ENCODE measurements around the gene RHOBTB3. TPM values are rescaled to one million over a fixed set of nuclear protein-coding genes. Genes with fewer than 3 reads are reported as not detected.
"Not testable (repeated sequence)": the region's sequence is repeated elsewhere in the genome, so short reads cannot be mapped to it uniquely, and the experiment has no call there.

Gene RHOBTB3
- total RNA-seq, 2 experiments from 2014 or later = 0.74 to 1.4 TPM

GRCh38 chr5:95808013-95808685, 77.0 kb downstream of the RHOBTB3 start:
- Mint-ChIP-seq H3K9me3 (peaks cover 2% of the 10 kb centered on the region), H3K36me3 (ENCODE audit: low read depth) (peaks cover 42% of the 10 kb centered on the region), H3K27ac (peak overlapping the region; percentile 86), H3K27me3 (no peaks in the 10 kb centered on the region), H3K4me1 (peaks cover 59% of the 10 kb centered on the region), H3K4me3 (peak overlapping the region; percentile 2)
- POLR2A ChIA-PET = no interaction called here
- DNase-seq = no peak
- CTCF ChIA-PET = interaction anchor here (0.7 to 5.8 kb wide), 11 partner anchors 8 to 161 kb away, joined by 3 to 32 read pairs (median 4); partner anchors contain the start of genes GLRX and RFESD

GRCh38 chr5:95808686-95809413, 77.7 kb downstream of the RHOBTB3 start:
- POLR2A ChIA-PET = no interaction called here
- peak overlapping the region; percentile 2 for H3K4me3 Mint-ChIP-seq
- CTCF ChIA-PET = interaction anchor here (1.0 to 5.8 kb wide), 7 partner anchors 10 to 38 kb away, joined by 3 to 32 read pairs (median 5); partner anchors contain the start of gene GLRX
- peaks cover 2% of the 10 kb centered on the region for H3K9me3 Mint-ChIP-seq
- H3K4me1 Mint-ChIP-seq = peaks cover 63% of the 10 kb centered on the region
- no peaks in the 10 kb centered on the region for H3K27me3 Mint-ChIP-seq
- DNase-seq = peak; percentile 90
- H3K36me3 Mint-ChIP-seq (ENCODE audit: low read depth) = peaks cover 49% of the 10 kb centered on the region
- peak overlapping the region; percentile 86 for H3K27ac Mint-ChIP-seq

GRCh38 chr5:95809414-95809960, 78.4 kb downstream of the RHOBTB3 start:
- H3K27ac Mint-ChIP-seq = peak overlapping the region; percentile 86
- no peak overlapping the region for H3K4me3 Mint-ChIP-seq
- ChIA-PET CTCF (interaction anchor here (1.2 to 5.8 kb wide), 4 partner anchors 9 to 28 kb away, joined by 6 to 32 read pairs (median 10); partner anchors contain the start of gene GLRX), POLR2A (no interaction called here)
- H3K4me1 Mint-ChIP-seq = peaks cover 68% of the 10 kb centered on the region
- no peak for DNase-seq
- H3K27me3 Mint-ChIP-seq = no peaks in the 10 kb centered on the region
- peaks cover 2% of the 10 kb centered on the region for H3K9me3 Mint-ChIP-seq
- H3K36me3 Mint-ChIP-seq (ENCODE audit: low read depth) = peaks cover 55% of the 10 kb centered on the region

- H3K27ac Mint-ChIP-seq = peak overlapping the region; percentile 86
- H3K36me3 Mint-ChIP-seq (ENCODE audit: low read depth) = peaks cover 61% of the 10 kb centered on the region
- ChIA-PET POLR2A (no interaction called here), CTCF (interaction anchor here (1.2 to 5.8 kb wide), 6 partner anchors 8 to 36 kb away, joined by 3 to 32 read pairs (median 6); partner anchors contain the start of gene GLRX)
- H3K4me1 Mint-ChIP-seq = peaks cover 74% of the 10 kb centered on the region
- H3K9me3 Mint-ChIP-seq = no peaks in the 10 kb centered on the region
- no peak for DNase-seq
- no peaks in the 10 kb centered on the region for H3K27me3 Mint-ChIP-seq
- peak overlapping the region; percentile 26 for H3K4me3 Mint-ChIP-seq
Observed at GRCh38 chr5:95810305-95811125, 79.4 kb downstream of the RHOBTB3 start.

- POLR2A ChIA-PET, H3K27me3 Mint-ChIP-seq, H3K9me3 Mint-ChIP-seq, H3K4me3 Mint-ChIP-seq, DNase-seq: not testable (repeated sequence)
- Mint-ChIP-seq H3K36me3 (ENCODE audit: low read depth) (peaks cover 63% of the 10 kb centered on the region), H3K27ac (peak overlapping the region; percentile 86), H3K4me1 (peaks cover 80% of the 10 kb centered on the region)
- CTCF ChIA-PET = interaction anchor here (1.2 to 5.8 kb wide), 4 partner anchors 12 to 35 kb away, joined by 3 to 32 read pairs (median 8); partner anchors contain the start of gene GLRX
Observed at GRCh38 chr5:95811126-95811423, 79.9 kb downstream of the RHOBTB3 start.

GRCh38 chr5:95811461-95812073, 80.4 kb downstream of the RHOBTB3 start:
- POLR2A ChIA-PET, H3K27me3 Mint-ChIP-seq, DNase-seq, H3K9me3 Mint-ChIP-seq, H3K4me3 Mint-ChIP-seq: not testable (repeated sequence)
- H3K36me3 Mint-ChIP-seq (ENCODE audit: low read depth) = peaks cover 65% of the 10 kb centered on the region
- H3K27ac Mint-ChIP-seq = peak overlapping the region; percentile 86
- CTCF ChIA-PET = interaction anchor here (1.5 to 5.8 kb wide), 4 partner anchors 11 to 45 kb away, joined by 3 to 32 read pairs (median 8); partner anchors contain the start of gene GLRX
- H3K4me1 Mint-ChIP-seq = peaks cover 85% of the 10 kb centered on the region

- peaks cover 70% of the 10 kb centered on the region for H3K36me3 Mint-ChIP-seq (ENCODE audit: low read depth)
- POLR2A ChIA-PET = no interaction called here
- CTCF ChIA-PET = interaction anchor here (1.3 to 1.6 kb wide), 2 partner anchors 13 to 45 kb away, joined by 3 to 6 read pairs; no protein-coding TSS in a partner anchor
- H3K27me3 Mint-ChIP-seq = no peaks in the 10 kb centered on the region
- H3K4me3 Mint-ChIP-seq = peak overlapping the region; percentile 11
- DNase-seq = peak; percentile 52
- H3K4me1 Mint-ChIP-seq = peaks cover 89% of the 10 kb centered on the region
- H3K9me3 Mint-ChIP-seq = no peaks in the 10 kb centered on the region
- peak overlapping the region; percentile 67 for H3K27ac Mint-ChIP-seq
Observed at GRCh38 chr5:95812074-95812471, 80.9 kb downstream of the RHOBTB3 start.

- H3K27me3 Mint-ChIP-seq, H3K9me3 Mint-ChIP-seq, DNase-seq, H3K27ac Mint-ChIP-seq, H3K4me3 Mint-ChIP-seq, POLR2A ChIA-PET: not testable (repeated sequence)
- CTCF ChIA-PET = interaction anchor here (1.3 to 1.6 kb wide), 2 partner anchors 12 to 44 kb away, joined by 3 to 6 read pairs; no protein-coding TSS in a partner anchor
- Mint-ChIP-seq H3K36me3 (ENCODE audit: low read depth) (peaks cover 77% of the 10 kb centered on the region), H3K4me1 (peaks cover 91% of the 10 kb centered on the region)
Observed at GRCh38 chr5:95813035-95813434, 81.9 kb downstream of the RHOBTB3 start.

GRCh38 chr5:95815155-95815729, 84.1 kb downstream of the RHOBTB3 start:
- POLR2A ChIA-PET = no interaction called here
- H3K4me3 Mint-ChIP-seq = no peak overlapping the region

GRCh38 chr5:95816341-95816740, 85.2 kb downstream of the RHOBTB3 start:
- peaks cover 83% of the 10 kb centered on the region for H3K4me1 Mint-ChIP-seq
- no peak overlapping the region for H3K27ac Mint-ChIP-seq
- H3K36me3 Mint-ChIP-seq (ENCODE audit: low read depth) = peaks cover 73% of the 10 kb centered on the region
- DNase-seq = no peak
- ChIA-PET POLR2A (no interaction called here), CTCF (interaction anchor here (1.0 to 1.5 kb wide), 3 partner anchors 9 to 48 kb away, joined by 3 read pairs; no protein-coding TSS in a partner anchor)
- H3K27me3 Mint-ChIP-seq = no peaks in the 10 kb centered on the region
- H3K9me3 Mint-ChIP-seq = no peaks in the 10 kb centered on the region
- no peak overlapping the region for H3K4me3 Mint-ChIP-seq

More at GRCh38 chr5:95815155-95815729, 84.1 kb downstream of the RHOBTB3 start:
- DNase-seq = no peak
- H3K27ac Mint-ChIP-seq = no peak overlapping the region
- peaks cover 75% of the 10 kb centered on the region for H3K36me3 Mint-ChIP-seq (ENCODE audit: low read depth)
- H3K9me3 Mint-ChIP-seq = no peaks in the 10 kb centered on the region
- CTCF ChIA-PET = interaction anchor here (0.6 to 1.0 kb wide), 2 partner anchors 8 to 74 kb away, joined by 3 to 6 read pairs; no protein-coding TSS in a partner anchor
- H3K4me1 Mint-ChIP-seq = peaks cover 88% of the 10 kb centered on the region
- H3K27me3 Mint-ChIP-seq = no peaks in the 10 kb centered on the region

GRCh38 chr5:95816776-95817175, 85.6 kb downstream of the RHOBTB3 start:
- Mint-ChIP-seq H3K9me3 (no peaks in the 10 kb centered on the region), H3K36me3 (ENCODE audit: low read depth) (peaks cover 71% of the 10 kb centered on the region), H3K27ac (peak overlapping the region; percentile 43), H3K27me3 (no peaks in the 10 kb centered on the region), H3K4me3 (peak overlapping the region; percentile 72), H3K4me1 (peaks cover 79% of the 10 kb centered on the region)
- ChIA-PET CTCF (interaction anchor here (0.6 to 1.5 kb wide), 3 partner anchors 36 to 49 kb away, joined by 3 read pairs; no protein-coding TSS in a partner anchor), POLR2A (no interaction called here)
- DNase-seq = no peak

Data from activated CD4-positive, alpha-beta T cell treated with anti-CD3 and anti-CD28 coated beads, Interleukin-2, amount 10 ng/mL, durations not matched to agents 7 days and 5 days (primary cell).